ENCODE data around the gene APOA4. TPM values are rescaled to one million over a fixed set of nuclear protein-coding genes. Genes with fewer than 3 reads are reported as not detected.
A peak's percentile ranks its signal among the peaks of the same experiment; 100 is the strongest.

Gene APOA4
- total and polyA plus RNA-seq, 9 of the 15 experiments (the other 6 are each of a cell fraction or from before 2014, with no cell fraction given), result 0.07 TPM; not detected in 8

DNA sequence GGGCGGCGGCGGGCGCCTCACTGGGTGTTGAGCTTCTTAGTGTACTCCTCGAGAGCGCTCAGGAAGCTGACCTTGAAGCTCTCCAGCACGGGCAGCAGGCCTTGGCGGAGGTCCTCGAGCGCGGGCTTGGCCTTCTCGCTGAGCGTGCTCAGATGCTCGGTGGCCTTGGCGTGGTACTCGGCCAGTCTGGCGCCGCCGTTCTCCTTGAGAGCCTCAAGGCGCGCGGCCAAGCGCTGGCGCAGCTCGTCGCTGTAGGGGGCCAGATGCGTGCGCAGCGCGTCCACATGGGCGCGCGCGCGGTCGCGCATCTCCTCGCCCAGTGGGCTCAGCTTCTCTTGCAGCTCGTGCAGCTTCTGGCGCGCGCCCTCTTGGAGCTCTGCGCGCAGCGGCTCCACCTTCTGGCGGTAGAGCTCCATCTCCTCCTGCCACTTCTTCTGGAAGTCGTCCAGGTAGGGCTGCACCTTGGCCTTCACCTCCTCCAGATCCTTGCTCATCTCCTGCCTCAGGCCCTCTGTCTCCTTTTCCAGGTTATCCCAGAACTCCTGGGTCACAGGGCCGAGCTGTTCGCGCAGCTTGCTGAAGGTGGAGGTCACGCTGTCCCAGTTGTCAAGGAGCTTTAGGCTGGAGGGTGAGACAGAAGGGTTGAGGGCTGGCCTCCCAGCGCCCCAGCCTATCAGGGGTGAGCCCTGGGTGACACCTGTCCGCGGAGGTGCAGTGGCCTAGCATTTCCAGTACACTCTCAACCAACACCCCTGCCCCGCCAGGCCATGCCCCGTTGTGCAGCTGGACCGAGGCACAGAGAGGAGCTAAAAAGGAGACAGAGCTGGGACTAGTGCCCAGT, 12.9 kb upstream of the APOA4 start (continued):
- TF ChIP-seq, protein P1, sequence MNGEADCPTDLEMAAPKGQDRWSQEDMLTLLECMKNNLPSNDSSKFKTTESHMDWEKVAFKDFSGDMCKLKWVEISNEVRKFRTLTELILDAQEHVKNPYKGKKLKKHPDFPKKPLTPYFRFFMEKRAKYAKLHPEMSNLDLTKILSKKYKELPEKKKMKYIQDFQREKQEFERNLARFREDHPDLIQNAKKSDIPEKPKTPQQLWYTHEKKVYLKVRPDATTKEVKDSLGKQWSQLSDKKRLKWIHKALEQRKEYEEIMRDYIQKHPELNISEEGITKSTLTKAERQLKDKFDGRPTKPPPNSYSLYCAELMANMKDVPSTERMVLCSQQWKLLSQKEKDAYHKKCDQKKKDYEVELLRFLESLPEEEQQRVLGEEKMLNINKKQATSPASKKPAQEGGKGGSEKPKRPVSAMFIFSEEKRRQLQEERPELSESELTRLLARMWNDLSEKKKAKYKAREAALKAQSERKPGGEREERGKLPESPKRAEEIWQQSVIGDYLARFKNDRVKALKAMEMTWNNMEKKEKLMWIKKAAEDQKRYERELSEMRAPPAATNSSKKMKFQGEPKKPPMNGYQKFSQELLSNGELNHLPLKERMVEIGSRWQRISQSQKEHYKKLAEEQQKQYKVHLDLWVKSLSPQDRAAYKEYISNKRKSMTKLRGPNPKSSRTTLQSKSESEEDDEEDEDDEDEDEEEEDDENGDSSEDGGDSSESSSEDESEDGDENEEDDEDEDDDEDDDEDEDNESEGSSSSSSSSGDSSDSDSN (IDR thresholded peaks at IDR 0.05; ENCODE audit: borderline replicate concordance in 1 of 2, low read depth in 2 of 2, low read length in 2 of 2), result no peak
- TF ChIP-seq ZFX (CRISPR knock-in tag; IDR thresholded peaks at IDR 0.05), result peak; percentile 62
- no peak for TF ChIP-seq NCOA1 (IDR thresholded peaks at IDR 0.05; ENCODE audit: low read depth)
- no peak for TF ChIP-seq NR1H2 (CRISPR knock-in tag; IDR thresholded peaks at IDR 0.05)
- TF ChIP-seq TBP (optimal IDR thresholded peaks at IDR 0.05; ENCODE audit: low read depth, low read length), result no peak
- no peak for TF ChIP-seq SP1 (CRISPR knock-in tag; IDR thresholded peaks at IDR 0.05)
- no peak for TF ChIP-seq GATAD2A (IDR thresholded peaks at IDR 0.05)
- TF ChIP-seq ZNF316 (IDR thresholded peaks at IDR 0.05), result no peak
- TF ChIP-seq ZNF436 (CRISPR knock-in tag; IDR thresholded peaks at IDR 0.05), result no peak
- no peak for TF ChIP-seq MYBL2 (IDR thresholded peaks at IDR 0.05; ENCODE audit: low read depth)
- TF ChIP-seq MYBL2 (CRISPR knock-in tag; IDR thresholded peaks at IDR 0.05; ENCODE audit: borderline replicate concordance), result no peak
- no peak for TF ChIP-seq DNMT1 (IDR thresholded peaks at IDR 0.05)
- TF ChIP-seq KDM4B (IDR thresholded peaks at IDR 0.05; ENCODE audit: borderline replicate concordance in 2 of 2, low read depth in 1 of 2), result no peak
- TF ChIP-seq, protein P2, sequence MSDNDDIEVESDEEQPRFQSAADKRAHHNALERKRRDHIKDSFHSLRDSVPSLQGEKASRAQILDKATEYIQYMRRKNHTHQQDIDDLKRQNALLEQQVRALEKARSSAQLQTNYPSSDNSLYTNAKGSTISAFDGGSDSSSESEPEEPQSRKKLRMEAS (CRISPR knock-in tag; IDR thresholded peaks at IDR 0.05), result peak; percentile 85
- no peak for TF ChIP-seq PHF20 (IDR thresholded peaks at IDR 0.05; ENCODE audit: partially characterized antibody)
- TF ChIP-seq EGR1 (conservative IDR thresholded peaks at IDR 0.05), result no peak
- TF ChIP-seq, protein P3, sequence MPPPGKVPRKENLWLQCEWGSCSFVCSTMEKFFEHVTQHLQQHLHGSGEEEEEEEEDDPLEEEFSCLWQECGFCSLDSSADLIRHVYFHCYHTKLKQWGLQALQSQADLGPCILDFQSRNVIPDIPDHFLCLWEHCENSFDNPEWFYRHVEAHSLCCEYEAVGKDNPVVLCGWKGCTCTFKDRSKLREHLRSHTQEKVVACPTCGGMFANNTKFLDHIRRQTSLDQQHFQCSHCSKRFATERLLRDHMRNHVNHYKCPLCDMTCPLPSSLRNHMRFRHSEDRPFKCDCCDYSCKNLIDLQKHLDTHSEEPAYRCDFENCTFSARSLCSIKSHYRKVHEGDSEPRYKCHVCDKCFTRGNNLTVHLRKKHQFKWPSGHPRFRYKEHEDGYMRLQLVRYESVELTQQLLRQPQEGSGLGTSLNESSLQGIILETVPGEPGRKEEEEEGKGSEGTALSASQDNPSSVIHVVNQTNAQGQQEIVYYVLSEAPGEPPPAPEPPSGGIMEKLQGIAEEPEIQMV (tag; conservative IDR thresholded peaks at IDR 0.05; ENCODE audit: low read depth), result no peak
- no peak for TF ChIP-seq KLF13 (tag; IDR thresholded peaks at IDR 0.05; ENCODE audit: borderline replicate concordance, low read depth)
- TF ChIP-seq, protein P4, sequence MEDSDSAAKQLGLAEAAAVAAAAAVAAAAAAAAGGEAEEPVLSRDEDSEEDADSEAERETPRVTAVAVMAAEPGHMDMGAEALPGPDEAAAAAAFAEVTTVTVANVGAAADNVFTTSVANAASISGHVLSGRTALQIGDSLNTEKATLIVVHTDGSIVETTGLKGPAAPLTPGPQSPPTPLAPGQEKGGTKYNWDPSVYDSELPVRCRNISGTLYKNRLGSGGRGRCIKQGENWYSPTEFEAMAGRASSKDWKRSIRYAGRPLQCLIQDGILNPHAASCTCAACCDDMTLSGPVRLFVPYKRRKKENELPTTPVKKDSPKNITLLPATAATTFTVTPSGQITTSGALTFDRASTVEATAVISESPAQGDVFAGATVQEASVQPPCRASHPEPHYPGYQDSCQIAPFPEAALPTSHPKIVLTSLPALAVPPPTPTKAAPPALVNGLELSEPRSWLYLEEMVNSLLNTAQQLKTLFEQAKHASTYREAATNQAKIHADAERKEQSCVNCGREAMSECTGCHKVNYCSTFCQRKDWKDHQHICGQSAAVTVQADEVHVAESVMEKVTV (CRISPR knock-in tag; IDR thresholded peaks at IDR 0.05), result no peak
- TF ChIP-seq, protein P5, sequence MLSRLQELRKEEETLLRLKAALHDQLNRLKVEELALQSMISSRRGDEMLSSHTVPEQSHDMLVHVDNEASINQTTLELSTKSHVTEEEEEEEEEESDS (CRISPR knock-in tag; IDR thresholded peaks at IDR 0.05), result no peak
- TF ChIP-seq FIP1L1 (IDR thresholded peaks at IDR 0.05; ENCODE audit: low read depth, low read length, poor library complexity, severe bottlenecking), result no peak
- no peak for TF ChIP-seq SRF (CRISPR knock-in tag; IDR thresholded peaks at IDR 0.05)
